Effector memory CD4-positive, alpha-beta T cell (primary cell): ENCODE results near the gene ADAMTSL1.

Source experiments
- DNase-seq, 3 donors: peaks; one replicate each; pipeline ENCODE4 v3.0.0-alpha.2; 2020
- H3K27ac ChIP-seq: 2 replicates; pipeline ENCODE4 v1.7.0; 2013; ENCODE audit warnings: mild to moderate bottlenecking, low read length, moderate library complexity; ENCODE audit not compliant: insufficient read depth, poor library complexity, severe bottlenecking
- H3K27me3 ChIP-seq: replicated peaks from 2 replicates; pipeline ENCODE4 v1.7.0; 2013; ENCODE audit warnings: mild to moderate bottlenecking, low read length; ENCODE audit not compliant: insufficient read depth, control insufficient read depth, poor library complexity, severe bottlenecking
- H3K36me3 ChIP-seq: 2 replicates; pipeline ENCODE4 v1.7.0; 2013; ENCODE audit warnings: mild to moderate bottlenecking, low read length, moderate library complexity; ENCODE audit not compliant: control insufficient read depth, insufficient read depth
- H3K4me1 ChIP-seq: 2 replicates; pipeline ENCODE4 v1.7.0; 2013; ENCODE audit warnings: low read length, mild to moderate bottlenecking; ENCODE audit not compliant: control insufficient read depth, insufficient read depth, poor library complexity, severe bottlenecking
- H3K4me3 ChIP-seq: 2 replicates; pipeline ENCODE4 v1.7.0; 2013; ENCODE audit warnings: low read length, low read depth, mild to moderate bottlenecking; ENCODE audit not compliant: insufficient read depth, poor library complexity, severe bottlenecking
- H3K9me3 ChIP-seq: 2 replicates; pipeline ENCODE4 v1.7.0; 2013; ENCODE audit warnings: mild to moderate bottlenecking, low read length, moderate library complexity; ENCODE audit not compliant: control insufficient read depth

ADAMTSL1 gene

GRCh38 chr9:18480662-18481093 lies 6.7 kb downstream of the ADAMTSL1 start:
- Histone ChIP-seq H3K27me3 (no peaks in the 10 kb centered on the region), H3K36me3 (no peaks in the 10 kb centered on the region), H3K4me1 (no peaks in the 10 kb centered on the region), H3K4me3 (no peak overlapping the region), H3K9me3 (no peaks in the 10 kb centered on the region), H3K27ac (no peak overlapping the region)
- no peak for DNase-seq

DNA sequence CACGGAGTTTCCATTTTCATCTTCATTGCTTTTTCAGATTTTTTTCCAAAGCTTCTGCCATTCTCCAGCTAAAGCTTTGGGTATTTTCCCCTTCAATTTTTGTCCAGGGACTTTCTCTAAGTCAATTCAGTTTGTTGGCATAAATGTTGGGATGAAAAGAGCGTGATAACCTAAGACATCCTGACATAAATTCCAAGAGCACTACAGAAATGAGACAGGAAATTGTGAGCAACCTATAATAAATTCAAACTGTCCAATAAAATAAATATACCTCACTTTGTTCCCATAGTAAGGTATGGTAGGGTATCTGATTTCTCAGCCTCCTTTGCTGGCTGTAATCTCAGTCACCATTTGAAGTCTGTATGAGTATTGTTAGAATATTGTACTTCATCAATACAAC lies 8.4 kb downstream of the ADAMTSL1 start:
- H3K4me1 ChIP-seq = no peaks in the 10 kb centered on the region
- no peak for DNase-seq
- H3K36me3 ChIP-seq = no peaks in the 10 kb centered on the region
- no peak overlapping the region for H3K27ac ChIP-seq
- no peaks in the 10 kb centered on the region for H3K9me3 ChIP-seq
- H3K4me3 ChIP-seq = no peak overlapping the region
- H3K27me3 ChIP-seq = no peaks in the 10 kb centered on the region

DNA sequence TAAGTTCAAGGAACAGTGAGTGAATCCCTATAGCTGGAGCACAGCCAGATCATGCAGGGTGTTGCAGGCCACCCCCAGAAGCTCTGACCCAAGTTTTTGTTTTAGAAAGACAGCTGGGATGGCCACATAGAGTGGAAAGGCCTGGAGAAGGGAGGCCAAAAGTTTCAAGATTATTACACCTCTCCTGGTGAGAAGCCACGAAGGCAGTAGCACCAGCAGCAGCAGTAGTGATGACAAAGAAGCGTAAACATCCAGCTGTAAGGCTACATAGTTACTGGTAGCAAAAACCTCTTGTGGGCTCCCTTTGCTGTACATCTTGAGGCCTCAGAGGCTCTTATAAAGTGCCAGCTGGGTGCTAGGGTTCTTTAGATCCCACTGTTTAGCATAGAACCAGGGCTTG lies 11.8 kb downstream of the ADAMTSL1 start:
- Histone ChIP-seq H3K4me3 (no peak overlapping the region), H3K27me3 (no peaks in the 10 kb centered on the region), H3K9me3 (no peaks in the 10 kb centered on the region), H3K4me1 (no peaks in the 10 kb centered on the region), H3K27ac (no peak overlapping the region), H3K36me3 (no peaks in the 10 kb centered on the region)
- no peak for DNase-seq

DNA sequence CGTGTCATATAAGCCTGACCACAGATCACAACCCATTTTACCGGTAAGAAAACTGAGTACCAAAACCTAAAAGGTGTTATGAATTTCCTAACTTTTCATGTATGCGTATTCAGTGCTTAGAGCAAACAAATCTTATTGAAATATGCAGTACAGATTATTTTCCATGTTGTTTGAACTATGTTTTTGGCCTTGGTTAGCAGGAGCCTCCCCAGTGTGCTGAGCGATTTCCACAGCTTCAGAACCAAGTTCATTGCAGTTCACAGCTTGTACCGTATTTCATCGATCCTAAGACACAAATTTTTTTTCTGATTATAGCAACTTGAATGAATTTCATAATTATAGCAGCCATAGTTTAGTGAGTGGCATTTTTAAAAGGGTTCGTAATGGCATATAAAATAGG lies 13.7 kb downstream of the ADAMTSL1 start:
- Histone ChIP-seq H3K27me3 (no peaks in the 10 kb centered on the region), H3K4me3 (no peak overlapping the region), H3K36me3 (no peaks in the 10 kb centered on the region), H3K4me1 (no peaks in the 10 kb centered on the region), H3K9me3 (no peaks in the 10 kb centered on the region), H3K27ac (no peak overlapping the region)
- no peak for DNase-seq

DNA sequence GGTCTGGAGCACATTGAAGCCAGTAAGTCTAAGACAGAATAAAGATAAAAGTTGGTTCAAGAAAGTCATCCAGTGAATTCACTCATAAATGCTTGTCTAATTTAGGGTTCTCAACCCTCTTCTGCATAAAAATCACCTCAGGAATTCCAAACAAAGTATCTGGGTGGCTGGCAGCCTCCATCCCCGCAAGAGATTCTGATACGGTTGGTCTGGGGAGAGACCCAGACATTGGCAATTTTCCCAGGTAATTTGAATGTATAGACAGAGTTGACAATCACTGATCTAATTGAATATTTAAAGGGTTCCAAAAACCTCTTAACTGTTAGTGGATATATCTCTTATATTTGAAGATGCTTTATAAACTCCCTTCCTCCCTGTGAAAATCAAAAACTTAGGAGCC lies 14.9 kb downstream of the ADAMTSL1 start:
- no peak for DNase-seq
- Histone ChIP-seq H3K27ac (no peak overlapping the region), H3K9me3 (no peaks in the 10 kb centered on the region), H3K36me3 (no peaks in the 10 kb centered on the region), H3K27me3 (no peaks in the 10 kb centered on the region), H3K4me1 (no peaks in the 10 kb centered on the region), H3K4me3 (no peak overlapping the region)

DNA sequence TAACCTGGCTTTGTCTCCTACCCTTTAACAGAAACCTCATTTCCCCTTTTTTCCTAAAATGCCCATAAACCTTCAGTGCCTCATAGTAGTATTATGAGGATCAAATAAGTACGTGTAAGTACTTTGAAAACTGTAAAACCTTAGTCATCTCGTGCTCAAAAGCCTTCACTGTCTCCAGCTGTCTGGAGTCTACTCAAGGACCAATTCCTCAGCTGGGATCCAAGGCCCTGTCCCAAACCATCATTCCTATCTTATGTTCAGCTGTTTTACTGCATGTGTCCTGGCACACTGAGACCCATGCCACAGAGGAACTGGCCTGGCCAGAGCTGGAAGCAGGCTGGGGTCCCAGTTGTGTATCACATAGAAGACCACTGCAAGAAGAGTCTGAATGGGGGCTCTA lies 15.9 kb downstream of the ADAMTSL1 start:
- Histone ChIP-seq H3K9me3 (no peaks in the 10 kb centered on the region), H3K4me3 (no peak overlapping the region), H3K27ac (no peak overlapping the region), H3K36me3 (no peaks in the 10 kb centered on the region), H3K4me1 (no peaks in the 10 kb centered on the region), H3K27me3 (no peaks in the 10 kb centered on the region)
- no peak for DNase-seq

GRCh38 chr9:18490641-18491370 lies 16.9 kb downstream of the ADAMTSL1 start:
- no peak for DNase-seq
- H3K27ac ChIP-seq = no peak overlapping the region

DNA sequence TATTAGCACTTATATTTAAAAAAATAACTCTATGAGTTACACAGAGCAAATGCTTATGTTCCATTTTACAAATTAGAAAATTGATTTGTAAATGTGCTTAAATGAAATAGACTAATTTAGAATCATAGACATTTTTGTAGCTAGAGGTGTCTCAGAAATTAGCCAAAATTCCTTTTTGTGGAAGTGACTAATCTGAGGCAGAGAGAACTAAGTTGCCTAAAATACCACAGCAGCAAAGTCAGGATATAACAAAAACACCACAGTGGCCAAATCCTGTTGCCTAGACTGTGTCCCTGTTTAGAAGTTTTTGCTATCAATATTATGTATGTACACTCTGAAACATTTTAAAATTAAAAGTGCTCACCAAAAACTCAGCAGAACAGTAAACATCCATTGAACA lies 18.7 kb downstream of the ADAMTSL1 start:
- Histone ChIP-seq H3K27ac (no peak overlapping the region), H3K4me1 (no peaks in the 10 kb centered on the region), H3K4me3 (no peak overlapping the region), H3K36me3 (no peaks in the 10 kb centered on the region), H3K9me3 (no peaks in the 10 kb centered on the region), H3K27me3 (no peaks in the 10 kb centered on the region)
- no peak for DNase-seq

More at GRCh38 chr9:18490641-18491370, 16.9 kb downstream of the ADAMTSL1 start:
- H3K36me3 ChIP-seq = no peaks in the 10 kb centered on the region
- H3K27me3 ChIP-seq = no peaks in the 10 kb centered on the region
- H3K9me3 ChIP-seq = no peaks in the 10 kb centered on the region
- H3K4me3 ChIP-seq = no peak overlapping the region
- no peaks in the 10 kb centered on the region for H3K4me1 ChIP-seq

DNA sequence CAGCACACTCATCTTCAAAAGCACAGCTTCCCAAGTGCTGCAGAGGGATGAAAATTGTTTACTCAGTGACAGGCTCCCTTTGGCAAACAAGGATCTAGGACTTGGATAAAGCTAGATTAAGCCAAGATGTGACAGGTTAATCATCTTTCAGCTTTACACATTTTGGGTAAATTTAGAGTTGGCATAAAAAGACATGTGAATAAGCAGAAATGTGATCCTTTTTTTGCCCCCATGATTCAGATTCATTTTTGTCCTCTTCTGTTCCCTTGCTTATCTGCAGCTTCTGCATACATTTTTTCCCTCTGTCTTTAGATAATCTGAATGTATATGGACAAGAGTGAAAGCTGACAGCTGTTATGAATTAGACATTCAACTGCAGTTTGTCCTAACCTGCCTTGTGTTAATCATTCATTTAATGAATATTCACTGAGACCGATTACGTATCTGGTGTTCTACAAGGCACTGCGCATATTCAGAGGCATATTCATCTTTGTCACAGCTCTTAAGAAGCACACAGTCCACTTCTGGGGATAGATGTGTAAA lies 19.6 kb downstream of the ADAMTSL1 start:
- H3K36me3 ChIP-seq = no peaks in the 10 kb centered on the region
- H3K27me3 ChIP-seq = no peaks in the 10 kb centered on the region
- no peak for DNase-seq
- no peaks in the 10 kb centered on the region for H3K9me3 ChIP-seq
- H3K4me1 ChIP-seq = no peaks in the 10 kb centered on the region
- H3K4me3 ChIP-seq = no peak overlapping the region
- no peak overlapping the region for H3K27ac ChIP-seq

DNA sequence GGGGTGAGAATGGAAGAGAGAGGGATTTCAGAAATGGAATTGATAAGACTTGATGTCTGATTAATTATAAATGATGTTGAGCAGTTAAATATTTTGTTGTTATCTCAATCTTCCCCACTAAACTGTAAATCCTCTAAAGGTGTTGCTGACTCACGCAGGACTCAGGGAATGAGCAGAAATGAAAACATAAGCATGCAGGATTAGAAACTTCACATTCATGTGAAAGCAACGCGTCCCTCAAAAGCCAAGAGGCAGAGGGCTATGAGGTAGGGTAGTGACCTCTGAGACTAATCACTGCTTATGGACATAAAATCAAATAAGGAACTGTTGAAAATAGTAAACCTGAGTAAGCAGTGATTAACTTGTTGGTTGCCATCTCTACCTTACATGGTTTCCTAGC lies 21.1 kb downstream of the ADAMTSL1 start:
- Histone ChIP-seq H3K4me1 (no peaks in the 10 kb centered on the region), H3K9me3 (no peaks in the 10 kb centered on the region), H3K27me3 (no peaks in the 10 kb centered on the region), H3K27ac (no peak overlapping the region), H3K4me3 (no peak overlapping the region), H3K36me3 (no peaks in the 10 kb centered on the region)
- no peak for DNase-seq
